SH-SY5Y (cell line): ENCODE results near the gene GSC.

Experiments used
- GATA2 ChIP-seq: IDR thresholded peaks from 2 replicates; pipeline ENCODE4 v1.6.1; 2011; ENCODE audit warnings: mild to moderate bottlenecking, low read depth, low read length
- GATA3 ChIP-seq: IDR thresholded peaks from 2 replicates; pipeline ENCODE4 v1.6.1; 2011; ENCODE audit warnings: low read depth, mild to moderate bottlenecking, low read length, moderate library complexity

GRCh38 chr14:94762431-94762830, 7.5 kb downstream of the GSC start:
- TF ChIP-seq GATA3 = no peak
- TF ChIP-seq GATA2 = no peak
